T-cell (primary cell): ENCODE results near the gene ATP6V0D1. TPM values are rescaled to one million over a fixed set of nuclear protein-coding genes. Genes with fewer than 3 reads are reported as not detected.

Source experiments
- ATAC-seq, 4 experiments: fragments of 200-7000 bp in 3 of 4; fragments of 150-1000 bp in 1 of 4; cut with Tn5 transposase; replicated peaks in 1 of 4; 1 replicate in 3 of 4; 2 replicates in 1 of 4; pipeline ENCODE4 v1.10.0; 2021; ENCODE audit warnings: moderate library complexity in 3 of 4, mild to moderate bottlenecking in 2 of 4, moderate number of reproducible peaks in 1 of 4
- CTCF ChIA-PET, 2 donors: fragments of 300-600 bp; sonication (Branson Sonifier 250); formaldehyde crosslinking; loops; one replicate each; lab custom pipeline; 2022; ENCODE audit warnings: antibody characterized with exemption in 2 of 2; lab: Charles Lee
- POLR2A ChIA-PET, 2 donors: fragments of 300-600 bp; sonication (Branson Sonifier 250); formaldehyde crosslinking; loops; one replicate each; lab custom pipeline; 2022; ENCODE audit warnings: antibody characterized with exemption in 2 of 2; lab: Charles Lee
- DNase-seq, 35 experiments: peaks; one replicate each; pipeline versions ENCODE4 v3.0.0 to v3.0.0-alpha.2; 2013 to 2023
- H3K27ac ChIP-seq: one replicate; pipeline ENCODE4 v1.5.1; 2013; ENCODE audit warnings: low read length
- H3K27me3 ChIP-seq, 2 experiments: replicated peaks in 1 of 2; 1 replicate in 1 of 2; 2 replicates in 1 of 2; pipeline versions ENCODE4 v1.6.1 to v1.7.0; 2013; ENCODE audit warnings: low read length in 1 of 2, mixed read lengths in 1 of 2; ENCODE audit not compliant: control insufficient read depth in 2 of 2, insufficient read depth in 2 of 2; ENCODE audit errors: extremely low read depth in 1 of 2
- H3K36me3 ChIP-seq, 2 donors: 1 replicate in 1 of 2; 2 replicates in 1 of 2; pipeline versions ENCODE4 v1.6.1 to v1.7.0; 2013; ENCODE audit warnings: low read length in 1 of 2; ENCODE audit not compliant: control insufficient read depth in 2 of 2, insufficient read depth in 1 of 2; ENCODE audit errors: extremely low read depth in 1 of 2
- H3K4me1 ChIP-seq, 2 experiments: 1 replicate in 1 of 2; 2 replicates in 1 of 2; pipeline versions ENCODE4 v1.6.1 to v1.7.0; 2013; ENCODE audit warnings: low read length in 2 of 2, mixed read lengths in 1 of 2; ENCODE audit not compliant: insufficient read depth in 2 of 2, control insufficient read depth in 1 of 2; ENCODE audit errors: extremely low read depth in 1 of 2
- H3K4me3 ChIP-seq, 2 donors: 1 replicate in 1 of 2; 2 replicates in 1 of 2; pipeline versions ENCODE4 v1.5.1 to v1.7.0; 2013; ENCODE audit warnings: mild to moderate bottlenecking in 2 of 2, low read length in 1 of 2, moderate library complexity in 1 of 2; ENCODE audit not compliant: control insufficient read depth in 1 of 2; ENCODE audit errors: extremely low read depth in 1 of 2
- H3K9me3 ChIP-seq: 2 replicates; pipeline ENCODE4 v1.7.0; 2013
- H3K27ac Mint-ChIP-seq, 2 donors: one replicate each; pipeline ENCODE4 v1.8.0; 2020 to 2021; ENCODE audit warnings: mild to moderate bottlenecking in 2 of 2, mixed read lengths in 2 of 2
- H3K27me3 Mint-ChIP-seq, 2 donors: one replicate each; pipeline ENCODE4 v1.8.0; 2021 to 2022; ENCODE audit warnings: mixed read lengths in 2 of 2
- H3K36me3 Mint-ChIP-seq: one replicate; pipeline ENCODE4 v1.8.0; 2021; ENCODE audit warnings: mixed read lengths
- H3K4me1 Mint-ChIP-seq, 3 donors: one replicate each; pipeline ENCODE4 v1.8.0; 2020 to 2022; ENCODE audit warnings: mixed read lengths in 3 of 3, mild to moderate bottlenecking in 1 of 3
- H3K4me3 Mint-ChIP-seq, 3 donors: one replicate each; pipeline ENCODE4 v1.8.0; 2020 to 2022; ENCODE audit warnings: mild to moderate bottlenecking in 3 of 3, mixed read lengths in 3 of 3, moderate library complexity in 3 of 3
- H3K9me3 Mint-ChIP-seq, 3 donors: one replicate each; pipeline ENCODE4 v1.8.0; 2020 to 2022; ENCODE audit warnings: mixed read lengths in 3 of 3
- WGBS: methylation state at CpG from one replicate; pipeline ENCODE4 v1.1.5; 2013; ENCODE audit warnings: missing lambda C conversion rate; ENCODE audit not compliant: insufficient coverage; 5-methylcytosine and 5-hydroxymethylcytosine counted together
- total RNA-seq, 35 experiments: library from RNA in 6 of 35; stranded (reverse) in 6 of 35; fragments of 120-200 nt in 1 of 35; gene quantifications; one replicate each; pipeline versions ENCODE4 v1.2.1 to v1.2.4 and lab custom pipeline; 2013 to 2026

Gene ATP6V0D1
- total RNA-seq, 5 donors from 2014 or later (not counting 1 experiment from before 2014, with no cell fraction given): 41.5 to 49.6 (median 45.8) TPM

GRCh38 chr16:67462279-67462655 is 18.7 kb downstream of the ATP6V0D1 start:
- H3K27me3 Mint-ChIP-seq: no peaks in the 10 kb centered on the region
- DNase-seq (no peak), ATAC-seq (no peak)
- H3K4me1 ChIP-seq: peaks cover 0 to 54% of the 10 kb centered on the region in 2 experiments
- H3K4me3 Mint-ChIP-seq: no peak overlapping the region
- H3K9me3 Mint-ChIP-seq: no peaks in the 10 kb centered on the region
- CTCF ChIA-PET: interaction anchor here (0.5 to 0.7 kb wide), 3 partner anchors 14 to 1662 kb away, joined by 3 to 7 read pairs (median 3); no protein-coding TSS in a partner anchor
- no peak overlapping the region for H3K27ac Mint-ChIP-seq
- no peak overlapping the region for H3K27ac ChIP-seq
- H3K27me3 ChIP-seq: no peaks in the 10 kb centered on the region
- peaks cover 3 to 30% of the 10 kb centered on the region in 2 donors for H3K36me3 ChIP-seq
- 100% methylated on average over 3 of the region's 5 CpGs for WGBS
- H3K9me3 ChIP-seq: no peaks in the 10 kb centered on the region
- peaks cover 12% of the 10 kb centered on the region for H3K36me3 Mint-ChIP-seq
- POLR2A ChIA-PET: interaction anchor here in 1 of 2 donors (0.5 to 0.6 kb wide), 2 partner anchors 12 to 582 kb away, joined by 3 to 4 read pairs; no protein-coding TSS in a partner anchor
- H3K4me1 Mint-ChIP-seq: peaks cover 25 to 48% (median 43%) of the 10 kb centered on the region in 3 donors
- no peak overlapping the region for H3K4me3 ChIP-seq

DNA sequence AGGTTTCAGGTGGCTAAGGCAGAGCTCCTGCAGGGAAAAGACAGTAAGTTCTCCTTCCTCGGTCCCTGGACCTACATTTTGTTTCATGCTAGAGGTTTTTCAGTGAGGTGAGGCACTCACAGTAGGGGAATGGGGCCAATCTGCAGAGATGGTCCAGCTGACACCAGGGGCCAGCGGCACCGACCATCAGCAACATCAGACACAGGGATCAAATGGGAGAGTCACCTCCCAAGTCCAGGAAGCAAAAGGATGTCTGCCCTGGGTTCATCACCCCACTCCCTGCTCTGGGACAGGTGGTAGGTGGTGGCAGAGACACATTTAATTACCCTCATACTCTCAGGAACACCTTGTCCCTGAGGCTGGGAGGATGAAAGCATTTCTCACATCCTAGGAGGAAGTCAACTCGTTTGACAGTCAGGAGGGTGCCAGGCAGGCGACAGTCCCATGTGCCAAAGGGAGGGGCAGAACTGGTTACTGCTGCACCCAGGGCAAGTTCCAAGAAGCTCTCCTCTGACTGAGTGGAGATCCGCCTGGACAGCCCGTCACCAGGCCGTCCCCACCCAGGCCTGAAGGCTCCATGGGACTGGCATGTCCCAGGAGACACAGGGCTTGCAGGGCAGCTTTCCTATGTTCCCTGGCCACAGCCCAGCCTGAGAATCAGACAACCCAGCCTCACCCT is 19.2 kb downstream of the ATP6V0D1 start:
- H3K4me3 Mint-ChIP-seq: no peak overlapping the region
- H3K4me1 Mint-ChIP-seq: peaks cover 25 to 48% (median 45%) of the 10 kb centered on the region in 3 donors
- POLR2A ChIA-PET: no interaction called here
- H3K9me3 Mint-ChIP-seq: no peaks in the 10 kb centered on the region
- H3K4me3 ChIP-seq: no peak overlapping the region
- no peak for DNase-seq
- CTCF ChIA-PET: no interaction called here
- ATAC-seq: no peak
- no peaks in the 10 kb centered on the region for H3K27me3 ChIP-seq
- WGBS: 81% methylated on average over 8 of the region's 8 CpGs
- H3K36me3 Mint-ChIP-seq: peaks cover 12% of the 10 kb centered on the region
- H3K4me1 ChIP-seq: peaks cover 0 to 57% of the 10 kb centered on the region in 2 experiments
- no peaks in the 10 kb centered on the region for H3K27me3 Mint-ChIP-seq
- H3K9me3 ChIP-seq: no peaks in the 10 kb centered on the region
- H3K27ac ChIP-seq: no peak overlapping the region
- peaks cover 3 to 30% of the 10 kb centered on the region in 2 donors for H3K36me3 ChIP-seq
- H3K27ac Mint-ChIP-seq: no peak overlapping the region

DNA sequence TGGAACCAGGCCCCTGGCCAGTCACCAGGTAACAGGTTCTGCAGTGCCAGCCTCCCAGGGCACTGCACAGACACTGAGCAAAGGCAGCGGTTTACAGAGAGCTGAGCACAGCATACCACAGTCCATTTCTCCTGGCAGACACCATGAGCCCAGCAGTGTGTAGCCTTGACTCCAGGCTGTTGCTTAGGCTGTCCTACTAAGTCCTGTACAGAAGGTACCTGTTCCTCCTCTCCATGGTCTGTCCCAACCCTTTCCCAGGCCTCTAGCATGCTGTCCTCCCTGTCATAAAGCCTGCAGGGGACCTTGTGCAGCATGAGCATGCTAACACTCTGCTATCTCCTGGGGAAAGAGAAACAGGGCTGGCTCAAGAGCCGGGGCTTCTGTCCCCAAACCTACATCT is 20.0 kb downstream of the ATP6V0D1 start:
- peaks cover 3 to 30% of the 10 kb centered on the region in 2 donors for H3K36me3 ChIP-seq
- Mint-ChIP-seq H3K36me3 (peaks cover 12% of the 10 kb centered on the region), H3K4me3 (no peak overlapping the region), H3K4me1 (peaks cover 23 to 50% (median 46%) of the 10 kb centered on the region in 3 donors), H3K27ac (no peak overlapping the region), H3K27me3 (no peaks in the 10 kb centered on the region), H3K9me3 (no peaks in the 10 kb centered on the region)
- no peak overlapping the region for H3K27ac ChIP-seq
- WGBS: 100% methylated on average over 1 of the region's 2 CpGs
- peaks cover 0 to 62% of the 10 kb centered on the region in 2 experiments for H3K4me1 ChIP-seq
- no peaks in the 10 kb centered on the region for H3K27me3 ChIP-seq
- CTCF ChIA-PET: no interaction called here
- DNase-seq: no peak
- no peak overlapping the region for H3K4me3 ChIP-seq
- POLR2A ChIA-PET: no interaction called here
- ATAC-seq: no peak
- H3K9me3 ChIP-seq: no peaks in the 10 kb centered on the region

DNA sequence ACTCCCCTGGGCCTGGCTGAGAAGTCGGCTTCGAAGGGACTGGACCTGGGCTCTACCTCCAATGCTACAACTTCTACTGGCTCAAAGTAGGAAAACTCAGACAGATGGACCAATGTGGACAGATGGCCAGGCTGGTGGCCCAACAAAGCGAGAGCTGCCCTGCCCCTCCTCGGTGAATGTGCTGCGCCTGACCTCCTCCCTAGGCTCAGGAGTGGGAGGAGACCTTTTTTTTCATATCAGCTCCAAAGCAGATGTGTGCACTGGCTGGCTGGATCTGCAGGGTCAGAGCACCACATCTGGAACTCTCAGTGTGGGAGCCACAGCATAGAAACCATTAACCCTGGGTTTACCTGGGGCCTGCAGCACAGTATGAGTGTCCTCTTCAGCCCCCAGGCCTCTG is 20.8 kb downstream of the ATP6V0D1 start:
- H3K9me3 ChIP-seq: no peaks in the 10 kb centered on the region
- peaks cover 0 to 54% of the 10 kb centered on the region in 2 experiments for H3K4me1 ChIP-seq
- Mint-ChIP-seq H3K4me3 (no peak overlapping the region), H3K4me1 (peaks cover 15 to 47% (median 38%) of the 10 kb centered on the region in 3 donors), H3K36me3 (peaks cover 12% of the 10 kb centered on the region), H3K9me3 (no peaks in the 10 kb centered on the region), H3K27ac (no peak overlapping the region), H3K27me3 (no peaks in the 10 kb centered on the region)
- H3K36me3 ChIP-seq: peaks cover 3 to 30% of the 10 kb centered on the region in 2 donors
- POLR2A ChIA-PET: no interaction called here
- no peak overlapping the region for H3K4me3 ChIP-seq
- CTCF ChIA-PET: interaction anchor here in 1 of 2 donors (0.6 kb wide), 1 partner anchor 59 kb away, joined by 4 read pairs; no protein-coding TSS in a partner anchor
- H3K27me3 ChIP-seq: no peaks in the 10 kb centered on the region
- DNase-seq: no peak
- no peak for ATAC-seq
- H3K27ac ChIP-seq: no peak overlapping the region
- WGBS: 90% methylated on average over 2 of the region's 5 CpGs

DNA sequence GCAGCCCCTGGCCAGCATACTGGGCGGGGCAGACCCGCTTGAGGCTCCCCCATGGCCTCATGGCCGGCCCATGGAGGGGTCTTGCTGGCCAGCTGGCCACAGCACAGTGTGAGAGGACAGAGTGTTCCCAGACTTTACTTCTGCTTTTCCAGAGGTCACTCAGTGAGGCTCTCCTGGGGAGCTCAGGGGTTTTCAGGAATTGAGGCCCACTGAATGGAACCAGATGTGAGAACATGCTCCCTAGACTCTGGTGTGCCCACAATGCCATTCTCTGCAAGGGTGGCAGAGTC is 21.2 kb downstream of the ATP6V0D1 start:
- Mint-ChIP-seq H3K36me3 (peaks cover 12% of the 10 kb centered on the region), H3K4me3 (no peak overlapping the region), H3K27ac (no peak overlapping the region), H3K4me1 (peaks cover 14 to 51% (median 39%) of the 10 kb centered on the region in 3 donors), H3K27me3 (no peaks in the 10 kb centered on the region), H3K9me3 (no peaks in the 10 kb centered on the region)
- no peaks in the 10 kb centered on the region for H3K9me3 ChIP-seq
- DNase-seq (no peak), ATAC-seq (no peak)
- peaks cover 3 to 30% of the 10 kb centered on the region in 2 donors for H3K36me3 ChIP-seq
- ChIA-PET CTCF (no interaction called here), POLR2A (no interaction called here)
- WGBS: 84% methylated on average over 3 of the region's 3 CpGs
- peaks cover 0 to 51% of the 10 kb centered on the region in 2 experiments for H3K4me1 ChIP-seq
- no peak overlapping the region for H3K4me3 ChIP-seq
- no peaks in the 10 kb centered on the region for H3K27me3 ChIP-seq
- H3K27ac ChIP-seq: no peak overlapping the region

DNA sequence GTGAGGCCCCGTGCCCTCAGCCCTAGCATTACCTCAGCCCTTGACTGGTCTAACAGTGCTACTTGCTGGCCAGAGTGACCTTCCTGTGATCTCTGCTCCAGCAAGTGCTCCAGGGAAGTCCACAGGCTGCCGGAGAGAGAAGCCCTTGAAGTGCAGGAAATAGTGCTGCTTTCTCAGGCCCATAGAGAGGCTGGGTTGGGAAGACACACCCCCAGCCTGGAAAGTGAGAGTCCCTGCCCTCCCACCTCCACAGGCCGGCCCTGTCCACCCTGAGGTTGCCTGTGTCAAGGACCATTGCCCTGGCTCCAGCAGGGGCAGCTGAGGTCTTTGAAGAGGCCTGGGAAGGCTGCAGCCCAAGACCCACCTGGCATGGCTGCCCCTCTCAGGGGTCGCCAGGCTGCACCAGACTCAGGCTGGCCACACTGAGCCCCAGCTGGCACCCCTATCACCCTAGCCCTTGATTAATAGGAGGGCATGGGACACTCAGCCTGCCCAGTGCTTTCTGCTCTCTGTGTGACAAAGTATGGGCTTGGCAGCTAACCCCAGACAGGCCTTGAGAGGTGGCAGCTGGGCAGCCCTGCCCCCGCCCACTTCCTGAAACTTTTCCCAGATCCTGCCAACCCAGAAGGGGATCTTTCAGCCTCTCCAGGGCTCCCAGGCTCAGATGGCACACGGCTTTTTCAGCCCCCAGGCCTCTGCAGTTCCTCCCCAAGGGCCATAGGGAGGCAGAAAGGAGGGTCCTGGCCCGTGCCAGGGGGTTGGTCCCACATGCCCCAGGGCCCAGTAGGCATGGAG is 21.7 kb downstream of the ATP6V0D1 start:
- Histone ChIP-seq H3K36me3 (peaks cover 3 to 31% of the 10 kb centered on the region in 2 donors), H3K27me3 (no peaks in the 10 kb centered on the region), H3K27ac (no peak overlapping the region), H3K4me1 (peaks cover 0 to 47% of the 10 kb centered on the region in 2 experiments), H3K4me3 (no peak overlapping the region), H3K9me3 (no peaks in the 10 kb centered on the region)
- H3K27me3 Mint-ChIP-seq: no peaks in the 10 kb centered on the region
- H3K4me3 Mint-ChIP-seq: no peak overlapping the region
- no peak for ATAC-seq
- no peak for DNase-seq
- ChIA-PET CTCF (no interaction called here), POLR2A (interaction anchor here in 1 of 2 donors (0.6 kb wide), 1 partner anchor 437 kb away, joined by 13 read pairs; no protein-coding TSS in a partner anchor)
- WGBS: 95% methylated on average over 6 of the region's 7 CpGs
- peak overlapping the region in 1 of 2 donors; percentile 28 for H3K27ac Mint-ChIP-seq
- H3K36me3 Mint-ChIP-seq: peaks cover 12% of the 10 kb centered on the region
- H3K4me1 Mint-ChIP-seq: peaks cover 18 to 54% (median 40%) of the 10 kb centered on the region in 3 donors
- no peaks in the 10 kb centered on the region for H3K9me3 Mint-ChIP-seq
